Coronary artery (tissue), 2 donors: ENCODE measurements around the gene ARRDC4.

Experiments
- DNase-seq: peaks from one replicate; pipeline ENCODE4 v3.0.0-alpha.2; 2017; ENCODE audit warnings: low spot score
- H3K27ac ChIP-seq, 2 donors: fragments of 200-600 bp; sonication (generic); one replicate each; pipeline ENCODE4 v1.5.1; 2016 to 2019
- H3K4me3 ChIP-seq: fragments of 200-600 bp; sonication (generic); 2 replicates; pipeline ENCODE4 v1.5.1; 2016; ENCODE audit warnings: mild to moderate bottlenecking, moderate library complexity
- CTCF ChIP-seq: fragments of 200-600 bp; sonication (generic); IDR thresholded peaks from one replicate; pipeline ENCODE4 v1.5.1; 2019; ENCODE audit warnings: antibody characterized with exemption

ARRDC4 gene

GRCh38 chr15:97953748-97954147 lies 6.8 kb upstream of the ARRDC4 start:
- Histone ChIP-seq H3K4me3 (no peak overlapping the region), H3K27ac (no peak overlapping the region)
- no peak for TF ChIP-seq CTCF
- DNase-seq = no peak

- Histone ChIP-seq H3K4me3 (no peak overlapping the region), H3K27ac (no peak overlapping the region)
- no peak for DNase-seq
- no peak for TF ChIP-seq CTCF
Measured at GRCh38 chr15:97955035-97955434, 5.5 kb upstream of the ARRDC4 start.

GRCh38 chr15:97955529-97955928 lies 5.0 kb upstream of the ARRDC4 start:
- no peak for DNase-seq
- TF ChIP-seq CTCF = no peak
- Histone ChIP-seq H3K4me3 (no peak overlapping the region), H3K27ac (no peak overlapping the region)

- no peak for DNase-seq
- TF ChIP-seq CTCF = no peak
- Histone ChIP-seq H3K27ac (peak overlapping the region in 1 of 2 donors; percentile 63), H3K4me3 (peak overlapping the region; percentile 69)
Measured at GRCh38 chr15:97959724-97960363, 659 bp upstream of the ARRDC4 start.

- Histone ChIP-seq H3K4me3 (peak overlapping the region; percentile 94), H3K27ac (peak overlapping the region; percentile 73 to 94)
- no peak for TF ChIP-seq CTCF
- DNase-seq = peak; percentile 84
Measured at GRCh38 chr15:97961067-97961954, 808 bp downstream of the ARRDC4 start.

- TF ChIP-seq CTCF = no peak
- peak overlapping the region; percentile 94 for H3K4me3 ChIP-seq
- H3K27ac ChIP-seq = no peak overlapping the region
- no peak for DNase-seq
Measured at GRCh38 chr15:97962263-97962662, 1.8 kb downstream of the ARRDC4 start.
